NCI-H2171 (cell line): ENCODE results near the gene PCDH12.

Experiments
- DNase-seq: peaks from one replicate; lab custom pipeline; 2025; lab: John Stamatoyannopoulos, UW

The PCDH12 gene

DNA sequence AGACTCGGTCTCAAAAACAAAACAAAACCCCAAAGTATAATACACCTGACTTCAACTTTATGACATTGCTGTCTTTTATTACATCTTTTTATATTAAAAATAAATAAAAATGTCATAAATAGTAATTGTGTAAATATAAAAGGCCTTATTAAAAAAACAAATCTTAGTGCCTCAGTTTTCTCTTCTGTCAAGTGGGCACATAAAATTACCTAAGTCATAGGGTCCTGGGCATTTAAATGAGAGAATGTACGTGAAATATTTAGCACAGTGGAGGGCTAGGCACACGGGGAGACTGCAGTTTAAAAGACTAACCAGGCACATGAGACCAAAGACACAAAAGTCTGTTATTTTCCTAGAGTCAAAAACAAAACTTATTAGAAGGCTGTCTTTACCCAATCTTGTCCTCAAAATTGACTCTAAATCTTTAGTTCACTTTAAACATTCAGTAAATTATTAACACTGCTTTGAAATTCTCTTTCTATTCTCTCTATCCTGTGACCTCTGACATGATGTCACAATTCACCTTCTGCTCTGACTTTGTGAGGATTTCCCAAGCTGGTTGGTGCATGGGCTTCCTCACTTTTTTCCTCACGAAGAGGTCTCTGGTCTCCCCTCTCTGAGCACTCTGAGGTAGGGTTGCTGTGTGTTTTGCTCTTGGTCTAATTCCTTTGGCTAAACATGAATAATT lies 8.4 kb upstream of the PCDH12 start:
- DNase-seq, result no peak

DNA sequence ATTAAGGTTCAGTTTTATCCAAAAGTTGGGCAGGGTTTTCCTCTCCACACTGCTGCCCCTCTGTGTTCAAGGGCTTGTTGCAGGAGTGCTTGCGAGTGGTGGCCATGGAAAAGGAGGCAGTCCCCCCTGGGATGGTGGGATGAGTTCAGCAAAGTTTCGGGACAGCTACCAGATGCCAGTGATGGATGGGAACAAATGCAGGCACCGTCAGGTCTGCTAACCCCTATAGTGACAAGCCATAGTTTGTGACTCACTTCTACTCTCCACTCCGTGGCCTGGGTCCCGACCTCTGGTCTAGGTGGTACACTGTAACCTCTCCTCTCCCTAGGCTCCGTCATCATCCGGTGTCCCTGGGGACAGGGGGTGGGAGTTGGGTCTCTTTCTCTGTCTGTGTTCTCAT lies 7.1 kb upstream of the PCDH12 start:
- DNase-seq, result no peak

DNA sequence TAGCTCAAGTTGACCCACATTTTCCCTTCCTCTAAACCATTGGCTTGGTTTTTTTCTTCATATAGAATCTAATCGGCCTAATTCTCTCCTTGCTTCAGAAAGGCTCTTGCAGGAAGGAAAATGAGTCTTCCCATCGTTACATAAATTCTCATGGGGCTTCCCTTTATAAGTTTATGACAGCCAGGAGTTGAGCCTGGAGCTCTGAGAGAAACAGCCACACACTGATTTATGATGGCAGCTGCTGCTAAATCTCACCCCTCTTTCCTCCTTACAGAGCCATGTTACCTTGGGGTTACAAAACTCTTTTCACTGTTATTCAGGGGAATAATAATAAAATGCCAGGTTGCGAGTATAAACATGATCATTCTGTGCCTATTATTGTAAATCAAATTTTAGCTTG lies 5.7 kb upstream of the PCDH12 start:
- DNase-seq, result no peak

DNA sequence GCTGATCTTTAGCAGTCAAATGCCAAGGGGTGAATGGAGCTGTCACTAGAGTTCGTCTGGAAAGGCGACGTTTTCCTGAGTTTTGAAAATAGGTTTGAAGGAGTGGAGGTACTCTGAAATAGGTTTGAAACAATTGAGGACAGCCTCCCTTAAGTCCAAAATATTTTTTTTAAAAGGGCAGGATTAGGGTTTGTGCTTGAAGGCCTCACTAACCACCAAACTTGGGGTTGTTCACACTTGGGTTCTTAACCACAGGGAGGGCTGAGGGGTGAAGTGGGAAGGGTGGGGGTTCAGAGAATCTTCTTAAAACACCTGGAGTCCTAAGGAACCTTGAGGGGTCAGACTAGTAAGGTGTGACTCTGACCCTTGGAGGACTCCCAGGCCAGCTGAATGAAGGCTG lies 3.5 kb upstream of the PCDH12 start:
- DNase-seq, result no peak

DNA sequence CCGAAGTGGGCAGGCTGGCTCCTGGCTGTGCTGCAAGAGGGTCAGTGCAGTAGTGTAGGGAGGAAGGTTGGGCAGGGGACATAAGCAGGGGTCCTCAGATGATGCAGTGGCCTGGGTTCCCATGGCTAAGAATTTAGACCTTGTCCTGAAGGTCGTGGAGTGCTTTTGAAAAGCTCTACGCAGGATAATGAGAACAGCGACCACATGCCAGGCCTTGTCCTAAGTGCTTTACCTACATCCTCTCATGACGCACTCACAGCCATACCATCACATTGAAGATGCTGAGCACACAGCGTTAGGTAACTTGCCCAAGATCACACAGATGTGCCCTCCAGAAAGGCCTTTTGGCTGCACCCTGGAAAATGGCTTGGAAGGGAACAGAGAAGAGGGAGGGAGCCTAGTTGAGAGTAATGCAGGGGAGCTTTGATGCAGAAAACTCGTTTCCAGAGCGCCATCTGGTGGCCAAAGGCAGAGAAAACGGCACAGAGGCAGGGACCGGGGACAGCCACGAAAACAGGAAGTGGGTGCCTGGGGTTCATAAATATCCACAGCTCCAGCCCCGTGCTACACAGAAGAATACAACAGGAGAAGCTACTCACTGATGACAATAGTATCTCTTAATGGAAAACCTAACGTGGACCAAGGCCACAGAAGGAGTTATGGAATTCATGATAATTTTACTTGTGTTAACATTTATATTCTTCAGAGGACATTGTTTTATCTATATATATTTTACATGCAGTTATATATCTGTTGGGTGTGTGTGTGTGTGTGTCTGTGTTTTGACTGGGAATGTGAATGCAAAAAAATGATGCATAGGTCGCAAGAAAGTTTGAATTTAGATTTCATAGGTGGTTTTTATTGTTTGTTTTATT lies 2.7 kb upstream of the PCDH12 start:
- peak; percentile 24 for DNase-seq

DNA sequence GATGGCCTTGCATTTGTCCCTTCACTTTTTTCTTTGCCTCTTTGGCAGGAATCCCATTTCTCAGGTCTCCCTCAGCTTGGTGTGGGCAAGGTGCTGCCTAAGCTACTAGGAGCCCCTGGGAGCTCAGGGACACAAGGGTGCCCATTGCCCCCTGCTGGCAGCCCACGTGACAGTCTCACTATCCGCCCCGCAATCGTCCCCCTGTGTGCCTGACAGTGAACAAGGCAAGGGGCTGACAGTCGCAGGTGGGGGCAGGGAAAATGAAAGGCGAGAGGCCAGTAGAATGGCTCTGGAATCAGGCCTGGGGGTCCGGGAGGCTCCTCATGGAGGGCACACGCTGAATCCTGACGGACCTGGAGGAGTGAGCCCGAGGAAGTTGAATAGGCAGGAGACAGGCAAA lies 2.0 kb upstream of the PCDH12 start:
- DNase-seq, result no peak

DNA sequence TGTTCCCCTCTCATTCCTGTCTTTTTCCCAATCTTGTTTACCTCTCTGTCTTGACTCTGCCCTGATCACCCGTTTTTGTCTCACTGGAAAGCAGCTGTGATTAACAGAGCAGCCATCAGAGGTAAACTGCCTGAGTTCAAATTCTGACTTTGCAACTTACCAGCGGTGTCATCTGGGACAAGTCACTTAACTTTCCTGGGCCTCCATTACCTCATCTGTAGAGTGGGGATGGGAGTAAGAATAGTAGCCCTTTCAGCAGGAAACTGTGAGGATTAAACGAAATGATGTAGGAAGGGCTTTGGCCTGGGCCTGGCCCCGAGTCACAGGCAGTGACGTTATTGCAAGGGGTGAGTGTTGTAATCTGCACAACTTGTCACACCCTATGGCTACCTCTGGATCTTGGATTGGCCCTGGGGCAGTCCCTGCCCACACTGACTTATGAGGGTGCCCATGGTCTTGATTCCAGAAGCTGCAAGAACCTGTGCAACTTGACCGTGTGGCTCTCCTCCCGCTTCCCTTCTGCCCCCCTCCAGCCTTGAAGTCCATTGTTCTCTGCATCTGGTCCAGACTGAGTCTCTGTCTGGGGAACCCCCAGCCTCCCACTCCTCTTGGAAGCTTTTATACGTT lies 657 bp upstream of the PCDH12 start:
- no peak for DNase-seq

DNA sequence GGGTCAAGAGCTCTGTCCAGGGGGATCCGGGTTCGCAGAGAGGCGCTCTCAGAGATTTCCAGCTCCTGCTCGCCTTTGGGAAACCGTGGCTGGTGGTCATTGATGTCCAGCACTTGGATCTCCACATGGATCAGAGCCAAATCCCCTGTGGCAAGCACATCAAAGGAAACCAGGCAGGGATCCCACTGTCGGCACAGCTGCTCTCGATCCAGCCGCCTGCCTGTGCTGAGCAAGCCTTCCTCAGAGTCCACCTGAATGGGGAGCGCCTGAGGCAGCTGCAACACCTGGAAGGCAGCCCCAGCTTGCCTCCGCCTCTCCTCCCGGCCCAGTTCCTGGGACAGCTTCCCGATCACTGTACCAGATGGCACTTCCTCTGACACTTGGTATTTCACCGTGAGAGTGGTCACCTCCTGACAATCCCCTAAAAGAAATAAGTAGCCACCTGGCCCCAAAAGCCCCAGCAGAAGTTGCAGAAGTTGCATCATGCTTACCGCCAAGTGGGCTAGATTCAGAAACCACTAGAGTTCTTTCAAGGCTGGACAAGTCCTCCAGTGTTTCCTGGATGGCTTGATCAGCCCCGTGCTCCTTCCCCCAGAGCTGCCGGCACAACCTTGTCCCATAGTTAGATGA lies 520 bp downstream of the PCDH12 start:
- no peak for DNase-seq

DNA sequence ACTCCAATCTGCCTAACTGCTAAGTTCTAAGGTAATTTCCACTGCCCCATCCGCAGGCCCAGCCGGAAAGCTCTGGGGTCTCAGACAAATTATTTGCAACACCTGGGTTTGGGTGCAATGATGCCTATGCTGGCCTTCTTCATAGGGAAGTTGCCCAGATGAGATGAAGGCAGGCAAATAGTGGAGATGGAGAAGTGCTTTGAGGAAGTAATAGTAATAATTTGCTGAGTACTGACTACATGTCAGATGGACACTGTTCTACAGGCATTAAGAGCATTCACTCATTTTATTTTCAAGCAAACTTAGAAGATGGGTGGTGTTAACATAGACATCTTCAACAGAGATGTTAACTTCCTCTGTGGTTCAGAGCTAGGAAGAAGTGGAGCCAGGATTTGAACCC lies 3.8 kb downstream of the PCDH12 start:
- no peak for DNase-seq

DNA sequence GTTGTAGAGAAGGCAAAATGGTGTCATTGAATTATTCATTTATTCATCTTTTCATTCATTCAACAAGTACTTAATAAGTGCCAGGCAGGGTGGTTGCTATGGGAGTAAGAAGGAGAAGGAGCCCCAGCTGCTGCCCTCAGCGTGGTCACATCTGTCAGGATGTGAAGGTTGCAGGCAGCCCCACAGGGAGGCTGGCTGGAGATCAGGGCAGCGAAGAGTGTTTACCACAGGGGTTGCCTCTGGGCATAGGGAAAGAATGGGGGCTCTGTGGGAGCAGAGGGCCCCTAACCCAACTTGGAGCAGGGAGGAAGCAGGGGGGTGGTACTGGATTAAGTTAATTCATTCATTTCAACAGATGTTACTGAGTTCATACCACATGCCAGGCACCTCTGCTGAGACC lies 6.0 kb downstream of the PCDH12 start:
- no peak for DNase-seq

DNA sequence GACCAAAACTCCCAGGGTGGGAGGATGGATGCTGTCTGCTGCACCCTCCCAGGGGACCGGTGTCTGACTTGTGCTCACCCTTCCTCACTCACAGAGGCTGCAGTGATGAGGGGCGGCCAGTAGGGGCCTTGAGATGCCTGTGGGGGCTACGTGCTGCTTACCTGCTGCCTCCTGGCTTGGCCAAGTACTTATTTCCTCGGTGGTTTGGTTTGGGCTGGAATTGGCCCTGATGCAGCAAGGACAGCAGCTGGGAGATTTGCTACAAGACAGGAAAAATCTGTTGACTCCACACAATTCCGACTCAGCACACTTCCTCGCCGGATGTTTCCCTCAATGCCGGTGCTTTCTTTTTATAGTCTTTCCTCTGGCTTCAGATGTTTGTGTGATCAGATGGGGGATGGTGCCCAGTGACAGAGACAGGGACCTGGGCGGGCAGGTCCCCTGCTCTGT lies 6.6 kb downstream of the PCDH12 start:
- no peak for DNase-seq

DNA sequence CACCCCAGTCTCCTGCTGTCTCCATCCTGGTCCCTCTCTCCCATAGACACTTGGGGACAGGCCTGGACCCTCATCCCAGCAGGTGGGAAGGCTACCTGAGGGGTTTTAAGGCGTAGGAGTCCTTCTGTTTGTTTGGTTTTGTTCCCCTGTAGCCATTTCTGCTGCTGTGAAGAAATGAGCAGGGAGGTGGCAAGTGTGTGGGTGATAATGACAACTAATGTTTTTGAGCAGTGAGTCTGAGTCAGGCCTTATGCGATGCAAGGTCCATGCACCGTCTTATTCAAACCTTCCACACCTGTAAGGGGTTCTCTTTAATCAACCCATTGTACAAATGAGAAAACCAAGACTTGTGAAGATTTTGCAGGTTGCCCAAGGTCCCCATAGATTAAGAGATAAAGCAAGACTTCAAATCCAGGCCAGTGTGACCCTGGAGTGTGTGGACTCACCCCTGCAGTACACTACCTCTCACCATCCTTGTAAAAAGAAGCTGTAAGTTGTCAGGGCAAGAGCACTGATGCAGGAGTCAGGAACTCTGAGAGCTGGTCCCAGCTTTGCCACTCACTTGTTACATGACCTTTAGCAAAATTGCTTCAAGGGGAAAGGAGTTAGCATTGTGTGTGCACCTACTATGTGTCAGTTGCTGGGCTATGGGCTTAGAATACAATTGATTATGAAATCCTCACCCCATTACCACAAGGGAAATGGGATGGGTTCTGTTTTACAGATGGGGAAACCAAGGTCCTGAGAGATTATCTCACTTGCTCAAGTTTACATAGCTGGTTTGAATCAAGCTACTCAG lies 7.6 kb downstream of the PCDH12 start:
- no peak for DNase-seq

DNA sequence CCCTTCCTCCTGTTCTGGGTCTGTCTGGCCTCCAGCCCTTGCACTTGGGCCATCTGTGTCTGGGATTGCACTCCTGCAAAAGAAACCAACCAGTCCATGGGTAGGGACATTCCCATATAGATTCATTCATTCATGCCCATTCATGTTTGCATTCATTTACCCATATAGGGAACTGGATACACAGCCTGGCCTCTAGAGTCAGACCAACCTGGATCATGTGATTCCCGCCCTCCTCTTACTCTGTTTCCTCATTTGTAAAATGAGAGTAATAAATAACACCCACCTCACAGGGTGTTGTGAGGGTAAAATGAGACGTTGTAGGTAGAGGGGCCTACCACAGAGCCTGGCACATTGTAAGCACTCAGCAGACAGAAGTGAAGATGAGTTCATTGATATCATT lies 8.5 kb downstream of the PCDH12 start:
- DNase-seq, result no peak

DNA sequence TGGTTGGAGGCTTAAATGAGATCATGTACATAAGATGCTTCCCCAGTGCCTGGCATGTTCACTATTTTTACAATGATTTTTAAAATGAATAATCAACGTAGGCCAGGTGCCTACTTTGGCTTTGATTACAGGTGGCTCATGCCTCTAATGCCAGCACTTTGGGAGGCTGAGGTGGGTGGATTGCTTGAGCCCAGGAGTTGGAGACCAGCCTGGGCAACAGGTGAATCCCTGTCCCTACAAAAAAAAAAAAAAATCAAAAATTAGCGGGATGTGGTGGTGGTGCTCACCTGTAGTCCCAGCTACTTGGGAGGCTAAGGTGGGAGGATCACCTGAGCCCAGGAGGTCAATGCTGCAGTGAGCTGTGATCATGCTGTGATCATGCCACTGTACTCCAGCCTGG lies 9.2 kb downstream of the PCDH12 start:
- DNase-seq, result no peak

DNA sequence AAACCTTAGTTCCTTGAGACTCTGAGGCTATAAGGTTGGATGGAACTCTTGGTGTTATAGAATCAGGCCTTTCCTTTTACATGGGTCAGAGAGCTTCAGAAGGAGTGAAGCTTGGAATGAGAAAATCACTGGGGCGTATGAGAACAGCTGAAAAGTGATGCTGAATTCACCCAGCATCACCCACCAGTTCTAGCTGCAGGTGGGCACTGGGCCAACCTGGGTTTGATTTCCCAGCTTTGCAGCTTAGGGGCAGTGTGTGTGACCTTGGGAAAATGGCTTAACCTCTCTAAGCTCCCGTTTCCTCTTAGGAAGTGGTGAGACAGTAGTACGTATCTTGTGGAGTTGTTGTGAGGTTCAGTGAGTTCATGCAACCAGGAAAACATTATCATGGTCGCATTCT lies 10.7 kb downstream of the PCDH12 start:
- no peak for DNase-seq

DNA sequence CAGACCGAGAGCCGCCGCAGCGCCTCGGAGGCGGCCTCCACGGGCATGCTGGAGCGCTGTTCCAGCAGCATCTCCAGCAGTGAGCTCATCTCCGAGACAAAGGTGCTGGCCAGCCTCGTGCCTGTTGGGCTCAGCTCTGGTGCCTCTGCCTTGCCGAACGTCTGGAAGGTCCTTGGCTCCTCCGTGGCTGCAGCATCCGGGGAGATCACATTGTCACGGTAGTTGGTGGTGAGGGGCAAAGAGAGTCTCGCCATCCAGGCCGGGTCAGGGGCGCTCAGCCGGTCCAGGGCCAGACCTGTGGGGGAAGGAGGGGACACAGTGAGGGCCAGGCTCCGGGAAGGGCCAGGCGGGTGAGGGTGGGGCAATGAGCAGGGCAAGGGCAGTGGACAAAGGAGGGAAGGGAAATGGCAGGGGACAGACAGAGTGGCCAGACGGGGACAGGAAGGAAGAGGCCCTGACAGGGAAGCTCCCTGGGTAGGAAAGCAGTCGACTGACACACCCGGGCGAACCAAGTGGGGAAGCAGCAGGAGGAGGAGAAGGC lies 12.4 kb downstream of the PCDH12 start:
- no peak for DNase-seq

DNA sequence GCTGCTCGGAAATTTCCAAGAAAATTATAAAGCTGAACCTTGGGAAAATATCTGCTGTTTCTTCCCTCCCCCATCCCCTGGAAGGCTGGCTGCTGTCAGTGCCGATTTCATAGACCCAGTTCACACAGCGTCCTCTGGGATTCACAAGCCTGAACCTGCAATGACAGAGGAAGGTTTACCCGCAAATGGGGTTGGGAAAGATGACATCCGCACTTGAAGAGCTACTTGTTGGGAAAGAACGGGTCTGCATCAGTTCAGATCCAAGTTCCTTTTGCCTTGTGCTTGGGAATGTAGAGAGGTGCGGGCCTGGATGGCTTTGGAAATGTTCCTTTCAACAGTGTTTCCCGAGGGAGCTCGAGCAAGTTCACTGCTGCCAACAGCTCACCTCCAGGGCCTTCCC lies 13.9 kb downstream of the PCDH12 start:
- DNase-seq, result no peak

DNA sequence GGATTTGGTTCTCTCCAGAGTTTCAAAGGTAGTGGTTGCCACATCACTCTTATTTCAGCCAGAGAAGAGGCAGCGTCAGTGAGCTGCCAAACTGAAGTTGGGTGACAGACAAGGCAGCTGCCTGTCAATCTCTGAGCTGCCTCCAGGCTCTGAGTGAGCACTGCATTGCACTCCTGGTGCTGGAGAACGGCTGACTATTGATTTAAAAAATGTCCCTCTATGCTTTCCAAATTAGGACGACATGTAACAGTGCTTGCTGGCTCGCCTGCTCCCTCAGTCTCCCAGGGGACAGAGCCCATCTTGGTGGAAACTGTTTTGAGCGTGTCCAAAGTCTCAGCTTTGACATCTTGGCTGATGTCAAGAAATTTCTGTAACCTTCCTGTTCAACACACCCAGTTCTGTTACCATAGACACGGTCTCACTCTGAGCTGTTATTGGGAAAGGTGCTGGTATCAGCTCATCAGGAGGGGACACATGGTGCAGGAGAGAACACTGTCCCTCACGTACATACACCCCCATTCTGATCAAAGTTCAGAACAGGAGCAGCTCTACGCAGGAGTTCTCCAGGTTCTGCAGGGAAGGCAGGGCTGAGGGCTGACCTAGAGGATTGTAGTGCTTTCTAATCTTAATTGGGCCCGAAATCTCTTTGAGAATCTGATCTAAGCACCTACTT lies 15.7 kb downstream of the PCDH12 start:
- no peak for DNase-seq

DNA sequence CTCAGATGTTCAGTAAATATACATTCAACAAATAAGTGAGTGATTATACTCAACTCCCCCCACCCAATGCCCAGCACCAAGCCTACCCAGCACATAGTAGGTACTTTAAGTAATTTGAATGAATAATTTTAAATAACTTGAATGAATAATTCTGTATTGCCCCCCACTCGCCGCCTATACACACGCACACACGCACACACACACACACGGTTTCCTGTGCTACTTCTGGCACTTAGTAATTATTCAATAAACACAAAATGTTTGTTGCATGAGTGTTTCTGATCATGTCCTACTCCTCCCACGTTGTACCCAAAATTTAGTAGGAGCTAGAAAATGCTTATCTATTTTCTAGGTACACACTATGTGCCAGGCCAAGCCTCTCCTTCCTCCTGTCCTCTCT lies 16.2 kb downstream of the PCDH12 start:
- no peak for DNase-seq

DNA sequence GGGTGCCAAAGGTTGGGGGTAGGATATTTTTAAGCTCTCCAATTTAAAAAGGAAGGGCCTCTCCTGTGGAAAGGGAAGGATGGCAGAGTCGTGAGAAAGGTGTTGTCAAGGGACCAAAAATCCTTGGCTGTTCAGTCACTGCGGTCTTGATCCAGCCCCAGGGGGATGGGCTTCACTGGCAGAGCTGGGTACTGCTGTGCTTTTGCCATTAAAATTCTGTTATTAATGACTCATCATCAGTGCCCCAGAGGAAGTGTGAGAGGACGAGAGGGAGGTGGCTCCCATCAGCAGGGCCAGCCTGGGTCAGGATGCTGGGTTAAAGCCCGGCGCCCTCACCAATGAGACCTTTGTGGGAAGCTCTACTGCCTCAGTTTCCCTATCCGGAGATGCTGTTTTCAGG lies 16.7 kb downstream of the PCDH12 start:
- DNase-seq, result no peak

DNA sequence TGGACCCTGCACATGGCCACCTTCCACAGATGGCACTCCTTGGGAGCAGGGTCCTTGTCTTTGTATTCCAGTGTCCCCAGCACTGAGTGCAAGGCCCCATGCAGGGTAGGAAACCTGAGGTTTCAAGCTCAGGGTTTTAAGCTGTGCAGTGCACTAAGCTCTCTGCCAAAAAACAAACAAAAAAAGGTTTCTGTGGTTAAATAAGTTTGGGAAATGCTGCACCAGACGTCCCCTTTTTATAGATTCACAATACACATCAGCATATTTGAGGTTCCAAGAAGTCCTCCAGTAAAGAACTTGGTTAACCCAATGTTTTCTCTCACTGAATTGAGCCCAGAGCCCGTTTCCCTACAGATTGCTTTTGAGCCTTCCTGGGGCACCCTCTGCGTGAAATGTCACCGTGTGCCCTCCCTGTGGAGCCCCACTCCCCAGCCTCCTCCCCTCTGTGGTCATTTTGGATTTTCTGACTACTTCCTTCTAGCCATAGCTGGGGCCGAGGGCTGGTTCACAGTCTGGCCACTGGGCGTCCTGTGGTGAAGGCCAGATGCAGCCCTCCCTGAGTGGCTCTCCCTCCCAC lies 17.2 kb downstream of the PCDH12 start:
- DNase-seq, result no peak
